Neural progenitor cell (in vitro differentiated cells): ENCODE measurements around the gene ADAMTS19. TPM values are rescaled to one million over a fixed set of nuclear protein-coding genes. Genes with fewer than 3 reads are reported as not detected.

Experiments
- DNase-seq: peaks from one replicate; pipeline ENCODE4 v3.0.0-alpha.2; 2016; ENCODE audit warnings: low spot score
- H2AFZ ChIP-seq: fragments of 200-600 bp; sonication (generic); replicated peaks from 2 replicates; pipeline ENCODE4 v1.6.1; 2016; ENCODE audit warnings: antibody characterized with exemption
- H3F3A ChIP-seq: fragments of 200-600 bp; sonication (generic); 2 replicates; pipeline ENCODE4 v1.6.1; 2016; ENCODE audit warnings: antibody characterized with exemption, low read depth
- H3K27ac ChIP-seq: fragments of 200-600 bp; sonication (generic); 2 replicates; pipeline ENCODE4 v1.5.1; 2016; ENCODE audit warnings: mild to moderate bottlenecking
- H3K27me3 ChIP-seq: fragments of 200-600 bp; sonication (generic); 2 replicates; pipeline ENCODE4 v1.6.1; 2016; ENCODE audit warnings: mild to moderate bottlenecking, moderate library complexity
- H3K36me3 ChIP-seq: fragments of 200-600 bp; sonication (generic); 2 replicates; pipeline ENCODE4 v1.5.1; 2016
- H3K4me1 ChIP-seq: fragments of 200-600 bp; sonication (generic); 2 replicates; pipeline ENCODE4 v1.6.1; 2016; ENCODE audit warnings: mixed run types
- H3K4me2 ChIP-seq: fragments of 200-600 bp; sonication (generic); 2 replicates; pipeline ENCODE4 v1.6.1; 2016
- H3K4me3 ChIP-seq: fragments of 200-600 bp; sonication (generic); 2 replicates; pipeline ENCODE4 v1.5.1; 2016
- H3K79me2 ChIP-seq: fragments of 200-600 bp; sonication (generic); 2 replicates; pipeline ENCODE4 v1.6.1; 2016; ENCODE audit warnings: low read depth
- H3K9ac ChIP-seq: fragments of 200-600 bp; sonication (generic); 2 replicates; pipeline ENCODE4 v1.6.1; 2016
- H3K9me3 ChIP-seq: fragments of 200-600 bp; sonication (generic); 2 replicates; pipeline ENCODE4 v1.5.1; 2016; ENCODE audit warnings: low read depth
- H4K20me1 ChIP-seq: fragments of 200-600 bp; sonication (generic); 2 replicates; pipeline ENCODE4 v1.6.1; 2016; ENCODE audit warnings: low read depth
- H3K27ac Mint-ChIP-seq: 3 replicates; pipeline ENCODE4 v1.8.0; 2021; ENCODE audit warnings: mixed read lengths
- H3K27me3 Mint-ChIP-seq: 2 replicates; pipeline ENCODE4 v1.8.0; 2022; ENCODE audit warnings: low read depth, mild to moderate bottlenecking, inconsistent platforms, moderate library complexity, mixed read lengths; ENCODE audit not compliant: insufficient read depth
- H3K36me3 Mint-ChIP-seq: 3 replicates; pipeline ENCODE4 v1.8.0; 2021; ENCODE audit warnings: mixed read lengths
- H3K4me1 Mint-ChIP-seq: 3 replicates; pipeline ENCODE4 v1.8.0; 2021; ENCODE audit warnings: mixed read lengths
- H3K4me3 Mint-ChIP-seq: 3 replicates; pipeline ENCODE4 v1.8.0; 2021; ENCODE audit warnings: mild to moderate bottlenecking, moderate library complexity, mixed read lengths
- H3K9me3 Mint-ChIP-seq: 3 replicates; pipeline ENCODE4 v1.8.0; 2020; ENCODE audit warnings: mixed read lengths
- CTCF ChIP-seq: fragments of 200-600 bp; sonication (generic); IDR thresholded peaks from 2 replicates; pipeline ENCODE4 v1.5.1; 2017; ENCODE audit warnings: antibody characterized with exemption, mild to moderate bottlenecking
- EZH2 ChIP-seq: fragments of 200-600 bp; sonication (generic); IDR thresholded peaks from 2 replicates; pipeline ENCODE4 v1.6.1; 2017; ENCODE audit warnings: antibody characterized with exemption, mild to moderate bottlenecking, moderate library complexity
- EZH2phosphoT487 ChIP-seq: fragments of 200-600 bp; sonication (generic); IDR thresholded peaks from 2 replicates; pipeline ENCODE4 v1.6.1; 2017; ENCODE audit warnings: antibody characterized with exemption
- total RNA-seq: library from RNA; depleted of rRNA; stranded (reverse); fragments of >200 nt; gene quantifications from 2 replicates; pipeline ENCODE4 v1.2.3, GENCODE V29; 2015; ENCODE audit warnings: low replicate concordance

ADAMTS19 gene
- total RNA-seq, 1 donor from 2014 or later: 23.3 TPM

DNA sequence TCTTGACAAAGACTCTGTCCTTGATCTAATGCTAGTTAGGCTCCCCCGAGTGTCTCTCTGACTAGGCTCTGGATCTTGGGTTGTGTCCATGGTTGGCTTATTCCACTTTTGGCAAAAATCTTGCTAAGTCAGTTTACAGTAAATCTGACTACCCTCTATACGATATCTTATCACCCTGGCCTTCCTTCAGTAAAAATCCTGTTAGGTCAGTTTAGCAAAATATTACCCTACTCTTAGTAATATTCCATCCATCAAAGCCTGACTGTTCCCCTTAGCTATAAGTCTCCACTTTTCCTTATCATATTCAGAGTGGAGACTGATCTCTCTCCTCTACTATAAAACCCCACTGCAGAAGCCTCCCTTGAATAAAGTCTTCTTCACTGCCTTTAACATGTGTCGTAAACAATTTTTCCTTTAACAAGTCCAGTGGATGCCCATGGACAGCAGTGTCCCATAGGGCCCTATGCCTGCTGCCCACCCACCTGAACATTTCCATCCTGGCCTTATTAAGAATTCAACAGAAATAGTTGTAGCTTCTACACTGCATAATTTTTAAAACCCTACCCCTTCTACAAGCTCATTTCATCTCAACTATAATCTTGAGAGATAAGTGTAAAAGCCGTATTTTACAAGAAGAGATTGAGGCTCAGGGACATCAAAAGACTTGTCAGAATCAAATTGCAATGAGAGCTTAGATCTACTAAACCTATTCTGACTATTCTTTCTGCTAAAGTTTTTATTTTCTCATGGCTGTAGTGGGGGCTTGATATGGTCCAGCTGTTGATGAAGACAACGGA, 310.1 kb downstream of the ADAMTS19 start:
- Mint-ChIP-seq H3K27ac (no peak overlapping the region), H3K36me3 (no peaks in the 10 kb centered on the region)
- no peak overlapping the region for H2AFZ ChIP-seq

GRCh38 chr5:129771058-129771838, 311.1 kb downstream of the ADAMTS19 start:
- Histone ChIP-seq H3F3A (peaks cover 7% of the 10 kb centered on the region), H2AFZ (peak overlapping the region; percentile 60)

More for the DNA sequence above, 310.1 kb downstream of the ADAMTS19 start:
- no peaks in the 10 kb centered on the region for H3K27me3 ChIP-seq
- H3K4me2 ChIP-seq: no peak overlapping the region
- no peaks in the 10 kb centered on the region for H3K4me1 ChIP-seq
- no peaks in the 10 kb centered on the region for H3K9me3 ChIP-seq
- DNase-seq: no peak
- H3K36me3 ChIP-seq: no peaks in the 10 kb centered on the region
- no peaks in the 10 kb centered on the region for H4K20me1 ChIP-seq
- no peak overlapping the region for H3K4me3 Mint-ChIP-seq
- H3K27ac ChIP-seq: no peak overlapping the region
- no peaks in the 10 kb centered on the region for H3K27me3 Mint-ChIP-seq
- TF ChIP-seq EZH2phosphoT487 (no peak), EZH2 (no peak), CTCF (no peak)
- peaks cover 26% of the 10 kb centered on the region for H3K4me1 Mint-ChIP-seq
- no peaks in the 10 kb centered on the region for H3K9me3 Mint-ChIP-seq
- H3F3A ChIP-seq: peaks cover 7% of the 10 kb centered on the region
- no peaks in the 10 kb centered on the region for H3K79me2 ChIP-seq
- no peak overlapping the region for H3K9ac ChIP-seq
- H3K4me3 ChIP-seq: no peak overlapping the region

GRCh38 chr5:129773376-129773775, 313.3 kb downstream of the ADAMTS19 start:
- H3K79me2 ChIP-seq: no peaks in the 10 kb centered on the region
- no peaks in the 10 kb centered on the region for H3K27me3 ChIP-seq
- H3K4me1 ChIP-seq: no peaks in the 10 kb centered on the region
- no peaks in the 10 kb centered on the region for H3K36me3 Mint-ChIP-seq
- H3K27ac ChIP-seq: no peak overlapping the region
- no peak overlapping the region for H3K4me3 Mint-ChIP-seq
- H4K20me1 ChIP-seq: no peaks in the 10 kb centered on the region
- H3K4me3 ChIP-seq: no peak overlapping the region
- H3K27ac Mint-ChIP-seq: no peak overlapping the region
- no peaks in the 10 kb centered on the region for H3K36me3 ChIP-seq
- no peaks in the 10 kb centered on the region for H3K9me3 ChIP-seq
- peaks cover 7% of the 10 kb centered on the region for H3F3A ChIP-seq
- H3K9ac ChIP-seq: no peak overlapping the region
- no peaks in the 10 kb centered on the region for H3K27me3 Mint-ChIP-seq
- TF ChIP-seq CTCF (no peak), EZH2phosphoT487 (no peak), EZH2 (no peak)
- H3K9me3 Mint-ChIP-seq: peaks cover 2% of the 10 kb centered on the region
- no peak overlapping the region for H3K4me2 ChIP-seq
- H3K4me1 Mint-ChIP-seq: peaks cover 20% of the 10 kb centered on the region
- H2AFZ ChIP-seq: no peak overlapping the region
- DNase-seq: no peak

More at GRCh38 chr5:129771058-129771838, 311.1 kb downstream of the ADAMTS19 start:
- H3K36me3 Mint-ChIP-seq: no peaks in the 10 kb centered on the region
- Histone ChIP-seq H3K79me2 (no peaks in the 10 kb centered on the region), H4K20me1 (no peaks in the 10 kb centered on the region), H3K36me3 (no peaks in the 10 kb centered on the region), H3K4me2 (no peak overlapping the region), H3K27ac (no peak overlapping the region), H3K4me1 (no peaks in the 10 kb centered on the region), H3K27me3 (no peaks in the 10 kb centered on the region), H3K9ac (no peak overlapping the region), H3K4me3 (no peak overlapping the region), H3K9me3 (no peaks in the 10 kb centered on the region)
- H3K27me3 Mint-ChIP-seq: no peaks in the 10 kb centered on the region
- H3K27ac Mint-ChIP-seq: no peak overlapping the region
- DNase-seq: peak; percentile 81
- peaks cover 24% of the 10 kb centered on the region for H3K4me1 Mint-ChIP-seq
- TF ChIP-seq EZH2phosphoT487: no peak
- TF ChIP-seq CTCF: peak; percentile 90
- TF ChIP-seq EZH2: no peak
- H3K9me3 Mint-ChIP-seq: no peaks in the 10 kb centered on the region
- no peak overlapping the region for H3K4me3 Mint-ChIP-seq
